ENCODE results near the gene RAD9A.

GRCh38 chr11:67355794-67356386 lies 35.9 kb upstream of the RAD9A start:
- no peak for TF ChIP-seq EZH2 (IDR thresholded peaks at IDR 0.05)
- no peak for TF ChIP-seq POLR2AphosphoS5 (IDR thresholded peaks at IDR 0.05; ENCODE audit: borderline replicate concordance, low read depth, low read length)
- no peak for TF ChIP-seq FOXP2 (optimal IDR thresholded peaks at IDR 0.05; ENCODE audit: control extremely low read depth, extremely low read length, insufficient read depth)
